MG63 (cell line): Measurements from ENCODE around the gene OR10G7. TPM values are rescaled to one million over a fixed set of nuclear protein-coding genes. Genes with fewer than 3 reads are reported as not detected.

Experiments used
- DNase-seq: peaks from one replicate; pipeline ENCODE4 v3.0.0-alpha.2; 2020
- H3K27me3 ChIP-seq: fragments of 250-450 bp; sonication (Bioruptor Pico); 2 replicates; pipeline ENCODE4 v1.5.1; 2020; ENCODE audit warnings: mild to moderate bottlenecking, moderate library complexity
- H3K36me3 ChIP-seq: fragments of 250-450 bp; sonication (Bioruptor Pico); 2 replicates; pipeline ENCODE4 v1.5.1; 2020; ENCODE audit warnings: mild to moderate bottlenecking, moderate library complexity
- H3K4me3 ChIP-seq: fragments of 250-450 bp; sonication (Bioruptor Pico); 2 replicates; pipeline ENCODE4 v1.5.1; 2020; ENCODE audit warnings: mild to moderate bottlenecking, moderate library complexity
- H3K9me3 ChIP-seq: fragments of 250-450 bp; sonication (Bioruptor Pico); 2 replicates; pipeline ENCODE4 v1.5.1; 2020; ENCODE audit warnings: mild to moderate bottlenecking, moderate library complexity
- total RNA-seq: library from RNA; depleted of rRNA; stranded (reverse); fragments of >200 nt; shearing (Covaris generic); gene quantifications from 2 replicates; pipeline ENCODE4 v1.2.3, GENCODE V29; 2014; ENCODE audit warnings: low replicate concordance; rRNA removed

OR10G7 gene, protein sequence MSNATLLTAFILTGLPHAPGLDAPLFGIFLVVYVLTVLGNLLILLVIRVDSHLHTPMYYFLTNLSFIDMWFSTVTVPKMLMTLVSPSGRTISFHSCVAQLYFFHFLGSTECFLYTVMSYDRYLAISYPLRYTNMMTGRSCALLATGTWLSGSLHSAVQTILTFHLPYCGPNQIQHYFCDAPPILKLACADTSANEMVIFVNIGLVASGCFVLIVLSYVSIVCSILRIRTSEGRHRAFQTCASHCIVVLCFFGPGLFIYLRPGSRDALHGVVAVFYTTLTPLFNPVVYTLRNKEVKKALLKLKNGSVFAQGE
- total RNA-seq = not detected in 2 replicates

DNA sequence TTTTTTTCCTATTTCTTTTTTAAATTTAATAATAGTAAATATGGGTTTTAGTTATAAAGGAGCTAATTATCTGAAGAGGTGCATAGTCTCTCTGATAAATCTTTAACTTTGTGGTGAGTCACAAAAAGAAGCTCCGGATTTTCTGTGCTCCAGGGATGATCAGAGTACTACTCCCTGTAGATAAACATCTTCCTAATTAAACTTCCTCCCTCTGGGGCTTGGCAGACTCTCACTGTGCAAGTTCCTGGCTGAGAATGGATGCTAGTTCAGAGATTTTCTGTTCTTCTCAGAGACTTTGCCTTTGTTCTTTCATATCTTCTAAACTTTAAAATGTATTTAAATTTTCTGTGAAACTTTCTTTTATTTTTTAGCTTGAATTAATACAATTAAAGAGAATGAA is at the start of gene OR10G7:
Gene OR10G7 (minus strand): TSS at position 72 of the 400 bp plus-strand sequence. CDS start 2,324 bp downstream, outside the sequence.
- DNase-seq = no peak

DNA sequence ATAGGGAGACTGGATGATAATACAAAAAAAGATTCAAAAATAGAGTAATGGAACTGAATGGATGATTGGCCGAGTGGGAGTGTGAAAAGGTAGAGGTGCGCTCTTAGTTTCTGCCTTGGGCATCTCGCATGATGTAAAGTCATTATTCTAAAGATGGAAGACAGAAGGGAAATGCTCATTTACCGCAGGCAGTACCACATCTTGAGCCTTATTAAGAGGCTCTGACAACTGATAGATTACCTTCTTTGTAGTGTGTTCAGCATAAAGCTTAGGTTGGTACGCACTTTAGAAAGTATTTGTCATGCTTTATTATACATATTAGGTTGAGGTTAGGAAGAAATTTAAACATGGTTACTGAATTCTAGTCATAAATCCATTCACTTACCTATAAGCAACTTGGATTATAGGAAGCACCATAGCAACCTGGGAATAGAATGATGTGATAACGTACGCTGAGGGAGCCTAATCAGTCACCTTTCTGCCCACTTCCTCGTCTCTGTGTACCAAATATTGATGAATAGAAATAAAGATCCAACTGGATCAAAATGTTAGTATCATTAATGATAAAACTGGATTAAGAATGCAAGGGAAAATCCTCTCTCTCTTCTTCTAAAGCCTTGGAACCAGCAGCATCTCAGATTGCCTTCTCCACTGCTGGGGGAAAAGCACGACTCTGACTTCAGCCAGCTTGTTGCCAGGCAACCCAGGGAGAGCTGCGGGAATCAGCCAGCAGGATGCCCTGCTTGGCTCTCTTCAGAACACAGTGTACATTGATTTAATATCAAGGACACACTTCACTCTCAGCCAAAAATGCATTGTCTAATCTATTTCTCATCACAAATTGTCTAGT is 45.1 kb upstream of the OR10G7 start:
- Histone ChIP-seq H3K4me3 (no peak overlapping the region), H3K9me3 (no peaks in the 10 kb centered on the region), H3K36me3 (no peaks in the 10 kb centered on the region), H3K27me3 (peaks cover 3% of the 10 kb centered on the region; the same call in 1 of the 2 replicates)
- peak; percentile 17 for DNase-seq

More for the DNA sequence above, at the start of gene OR10G7:
- Histone ChIP-seq H3K9me3 (no peaks in the 10 kb centered on the region), H3K4me3 (no peak within 1 kb of the TSS), H3K27me3 (peaks cover 2% of the 10 kb centered on the region; the same call in 1 of the 2 replicates), H3K36me3 (no peaks in the 10 kb centered on the region)

DNA sequence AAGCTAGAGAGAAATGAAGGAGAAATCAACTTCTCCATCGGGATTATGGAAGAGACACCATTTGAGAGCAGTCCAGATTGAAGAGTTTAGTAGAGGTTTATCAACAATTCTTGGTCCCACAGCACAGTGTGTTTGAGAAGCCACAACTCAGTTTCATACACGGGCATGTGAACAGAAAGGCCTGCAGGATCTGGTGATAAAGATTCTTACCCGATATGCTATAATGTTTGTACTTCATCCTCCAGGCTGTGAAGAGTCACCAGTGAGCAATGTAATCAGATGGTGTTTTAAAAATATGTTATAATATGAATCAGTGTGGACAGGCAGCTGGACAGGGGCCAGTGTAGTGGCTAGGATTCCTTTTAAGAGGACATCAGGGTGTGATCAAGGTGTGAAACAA is 44.5 kb upstream of the OR10G7 start:
- no peaks in the 10 kb centered on the region for H3K36me3 ChIP-seq
- H3K27me3 ChIP-seq = peaks cover 3% of the 10 kb centered on the region; the same call in 1 of the 2 replicates
- no peak overlapping the region for H3K4me3 ChIP-seq
- peak; percentile 16 for DNase-seq
- H3K9me3 ChIP-seq = no peaks in the 10 kb centered on the region

DNA sequence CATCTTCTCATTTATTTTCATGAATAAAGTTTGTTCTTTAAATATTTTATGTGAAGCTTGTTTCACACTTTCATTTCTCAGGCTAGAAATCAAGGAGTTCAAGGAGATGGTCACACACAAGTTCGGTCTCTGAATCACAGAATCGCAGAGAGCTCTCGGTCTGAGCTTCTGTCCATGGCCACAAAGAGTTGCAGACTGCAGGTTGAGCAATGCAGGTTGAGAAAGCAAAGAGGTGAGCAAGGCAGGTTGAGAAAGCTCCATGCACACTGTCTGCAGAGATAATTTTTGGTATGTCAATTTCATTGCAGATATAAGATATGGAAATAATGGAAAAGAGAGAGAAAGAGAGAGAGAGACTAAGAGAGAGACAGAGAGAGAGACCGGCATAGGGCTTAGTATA is 41.2 kb upstream of the OR10G7 start:
- no peaks in the 10 kb centered on the region; the same call in 1 of the 2 replicates for H3K27me3 ChIP-seq
- no peaks in the 10 kb centered on the region for H3K36me3 ChIP-seq
- H3K4me3 ChIP-seq = no peak overlapping the region
- no peaks in the 10 kb centered on the region for H3K9me3 ChIP-seq
- DNase-seq = no peak

DNA sequence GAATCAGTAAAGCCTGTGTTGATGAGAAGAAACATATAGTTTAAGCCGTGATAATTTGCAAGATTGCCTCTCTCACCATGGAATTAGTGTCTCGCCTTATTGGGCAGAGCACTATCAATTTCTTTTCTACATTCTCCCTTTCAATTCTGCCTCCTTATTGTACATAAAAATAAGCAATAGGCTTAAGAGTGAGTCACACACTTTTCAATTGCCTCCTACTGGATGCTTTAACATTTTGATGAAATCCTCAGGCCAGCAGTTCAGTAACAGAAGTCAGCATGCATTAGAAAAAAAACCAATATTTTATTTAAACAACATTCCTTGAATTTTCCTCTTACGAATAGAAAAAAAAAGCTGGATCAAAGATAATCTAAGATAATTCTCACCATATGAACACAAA is 40.4 kb upstream of the OR10G7 start:
- Histone ChIP-seq H3K4me3 (no peak overlapping the region), H3K36me3 (no peaks in the 10 kb centered on the region), H3K27me3 (no peaks in the 10 kb centered on the region; the same call in 1 of the 2 replicates), H3K9me3 (no peaks in the 10 kb centered on the region)
- no peak for DNase-seq

DNA sequence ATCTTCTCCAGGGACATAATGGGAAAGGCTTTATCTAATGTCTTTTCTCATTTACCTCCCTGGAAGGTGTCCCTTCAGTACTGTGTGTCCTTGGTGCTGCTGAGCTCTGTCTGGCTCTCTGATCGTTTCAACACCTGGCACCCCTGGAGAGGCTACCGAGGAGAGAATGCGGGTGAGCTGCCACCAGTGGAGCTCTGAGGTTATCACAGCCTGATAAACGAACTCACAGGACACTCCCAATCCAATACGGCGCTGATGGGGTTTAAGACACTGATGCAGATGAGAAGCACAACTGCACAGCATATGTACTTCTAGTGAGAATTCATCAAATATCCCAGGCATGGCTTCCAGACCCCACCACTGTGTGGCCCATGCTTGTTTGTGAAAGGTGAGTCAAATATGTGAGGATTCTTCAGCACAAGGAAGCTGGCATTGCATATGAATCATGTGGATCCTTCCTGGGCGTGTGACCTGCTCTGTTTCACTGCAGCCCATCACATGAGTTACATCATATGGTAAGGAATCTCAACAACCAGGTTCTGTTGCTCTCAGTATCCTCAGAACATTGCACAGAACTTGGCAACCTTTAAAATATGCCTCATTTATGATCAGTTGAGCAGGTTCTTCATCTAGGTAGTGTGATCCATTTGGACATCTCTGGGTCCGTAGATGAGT is 39.3 kb upstream of the OR10G7 start:
- H3K4me3 ChIP-seq = no peak overlapping the region
- no peaks in the 10 kb centered on the region for H3K9me3 ChIP-seq
- no peaks in the 10 kb centered on the region for H3K36me3 ChIP-seq
- DNase-seq = no peak
- no peaks in the 10 kb centered on the region; the same call in 1 of the 2 replicates for H3K27me3 ChIP-seq

DNA sequence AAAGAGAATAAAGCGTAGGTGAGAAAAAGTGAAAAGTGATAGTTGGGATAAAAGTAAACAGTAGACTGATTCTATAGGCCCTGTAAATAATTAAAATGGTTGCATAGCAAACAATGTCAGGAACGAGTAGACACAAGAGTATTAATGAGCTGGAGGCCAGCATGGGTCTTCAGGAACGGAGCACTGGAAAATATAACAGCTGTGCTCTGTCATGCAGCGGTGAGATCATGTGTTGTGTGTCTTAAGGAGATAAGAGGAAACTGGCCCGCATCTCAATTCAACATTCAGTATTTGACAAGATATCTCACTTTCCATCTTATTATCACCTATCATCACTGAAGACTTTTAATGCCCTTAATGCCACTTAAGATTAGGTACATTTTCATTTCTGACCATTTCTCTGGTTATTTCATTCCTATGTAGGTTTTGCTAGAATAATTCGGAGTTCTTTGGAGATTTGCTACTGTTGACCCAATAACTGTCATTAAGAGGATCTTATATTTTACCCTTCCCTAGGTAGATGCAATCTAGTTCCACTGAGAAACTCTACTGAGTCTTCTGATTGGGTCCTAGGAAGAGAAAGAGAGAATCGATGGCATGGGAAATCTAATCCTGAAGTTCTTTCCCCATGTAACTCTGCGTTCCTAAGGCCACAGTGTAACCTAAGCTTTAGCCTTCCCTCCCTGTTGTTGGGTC is 38.7 kb upstream of the OR10G7 start:
- Histone ChIP-seq H3K9me3 (no peaks in the 10 kb centered on the region), H3K27me3 (no peaks in the 10 kb centered on the region; the same call in 1 of the 2 replicates), H3K36me3 (no peaks in the 10 kb centered on the region), H3K4me3 (no peak overlapping the region)
- DNase-seq = no peak

DNA sequence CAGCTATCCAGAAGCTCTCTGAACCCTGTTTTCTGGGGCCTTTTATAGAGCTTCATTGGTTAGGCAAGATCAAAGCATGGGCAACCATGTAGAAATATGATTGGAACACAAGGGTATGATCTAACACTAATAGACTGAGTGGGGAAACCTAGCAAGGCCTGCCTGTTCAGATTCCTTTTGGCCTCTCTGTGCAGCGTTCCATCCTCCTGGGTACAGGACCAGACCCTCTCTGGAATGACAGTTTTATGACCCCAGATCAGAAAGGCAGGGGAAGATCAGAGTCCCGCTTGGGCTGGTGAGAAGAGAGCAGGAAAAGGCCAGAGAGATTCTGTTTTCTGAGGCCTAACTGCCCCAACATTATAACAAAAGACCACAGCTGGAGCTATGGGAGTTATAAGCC is 37.5 kb upstream of the OR10G7 start:
- no peaks in the 10 kb centered on the region; the same call in 1 of the 2 replicates for H3K27me3 ChIP-seq
- no peaks in the 10 kb centered on the region for H3K36me3 ChIP-seq
- H3K4me3 ChIP-seq = no peak overlapping the region
- H3K9me3 ChIP-seq = no peaks in the 10 kb centered on the region
- DNase-seq = no peak

DNA sequence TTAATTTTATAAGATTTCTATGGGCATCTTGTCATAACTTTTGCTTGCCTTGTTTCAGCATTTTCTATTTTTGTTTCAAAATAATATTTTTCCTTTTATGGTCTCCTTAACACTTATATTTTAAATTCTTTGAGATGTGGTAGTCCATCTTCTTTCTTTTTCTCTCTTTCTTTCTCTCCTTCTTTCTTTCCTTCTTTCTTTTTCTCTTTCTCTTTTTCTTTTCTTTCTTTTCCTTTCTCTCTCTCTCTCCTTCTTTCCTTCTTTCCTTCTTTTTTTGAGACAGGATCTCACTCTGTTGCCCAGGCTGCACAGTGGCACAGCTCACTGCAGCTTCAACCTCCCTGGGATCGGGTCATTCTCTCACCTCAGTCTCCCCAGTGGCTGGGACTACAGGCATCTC is 36.1 kb upstream of the OR10G7 start:
- no peaks in the 10 kb centered on the region for H3K36me3 ChIP-seq
- DNase-seq = no peak
- no peaks in the 10 kb centered on the region for H3K9me3 ChIP-seq
- no peaks in the 10 kb centered on the region for H3K27me3 ChIP-seq
- H3K4me3 ChIP-seq = no peak overlapping the region

DNA sequence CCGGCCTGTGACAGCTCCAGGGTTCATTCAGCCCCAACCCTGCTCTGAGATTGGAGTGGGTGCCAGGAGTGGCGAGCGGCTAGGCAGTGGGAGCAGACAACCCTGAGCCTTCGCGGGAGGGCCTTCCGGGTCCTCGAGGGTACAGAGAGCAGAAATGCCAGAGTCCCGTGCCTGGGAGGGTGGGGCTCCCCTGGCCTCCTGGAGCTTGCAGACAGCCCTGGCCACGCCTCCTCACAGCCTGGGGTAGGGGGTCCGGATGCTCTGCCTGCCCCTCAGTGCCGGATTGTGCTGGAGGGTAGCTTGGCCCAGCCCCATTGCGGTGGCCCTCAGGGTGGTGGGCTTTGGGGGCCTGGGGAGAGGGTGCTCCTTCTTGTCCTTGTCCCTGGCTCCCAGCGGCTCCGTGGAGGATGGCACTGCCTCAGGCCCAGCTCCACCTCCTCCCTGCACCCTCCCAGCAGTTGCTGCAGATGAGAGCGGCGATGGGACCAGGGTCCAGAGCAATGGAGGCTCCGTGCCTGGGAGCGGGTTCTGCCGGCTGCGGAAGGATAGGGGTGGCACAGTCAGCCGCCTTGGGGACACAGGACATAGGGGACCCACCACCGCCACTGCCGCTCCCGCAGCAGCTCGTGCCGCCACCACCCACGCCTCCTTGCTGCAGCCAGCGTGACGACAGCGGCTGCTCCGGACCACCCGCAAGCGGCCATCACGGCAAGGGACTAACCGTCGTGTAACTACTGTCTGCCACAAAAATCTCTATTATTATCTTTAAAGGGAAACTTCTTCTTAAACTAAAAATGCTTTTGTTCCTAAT is 34.9 kb upstream of the OR10G7 start:
- H3K9me3 ChIP-seq = no peaks in the 10 kb centered on the region
- no peak for DNase-seq
- H3K36me3 ChIP-seq = no peaks in the 10 kb centered on the region
- H3K4me3 ChIP-seq = peak overlapping the region; percentile 25; the same call in 1 of the 2 replicates
- no peaks in the 10 kb centered on the region for H3K27me3 ChIP-seq

DNA sequence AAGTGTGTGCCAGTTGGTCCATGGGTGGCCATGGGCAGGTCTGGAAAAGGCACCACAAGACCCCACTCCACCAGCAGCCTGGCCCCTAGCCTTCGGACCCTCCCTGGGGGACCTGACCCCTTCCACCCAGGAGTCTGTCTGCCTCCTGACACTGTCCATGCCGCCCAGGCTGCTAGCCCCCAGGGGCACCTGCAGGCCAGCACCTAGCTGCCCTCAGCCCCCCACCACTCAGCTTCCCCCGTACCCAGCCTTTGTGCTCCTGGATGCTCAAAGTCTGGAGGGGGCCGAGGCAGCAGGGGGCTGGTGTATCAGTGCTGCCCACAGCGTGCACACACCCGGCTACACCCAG is 34.3 kb upstream of the OR10G7 start:
- Histone ChIP-seq H3K9me3 (no peaks in the 10 kb centered on the region), H3K27me3 (no peaks in the 10 kb centered on the region), H3K36me3 (no peaks in the 10 kb centered on the region), H3K4me3 (no peak overlapping the region)
- no peak for DNase-seq

DNA sequence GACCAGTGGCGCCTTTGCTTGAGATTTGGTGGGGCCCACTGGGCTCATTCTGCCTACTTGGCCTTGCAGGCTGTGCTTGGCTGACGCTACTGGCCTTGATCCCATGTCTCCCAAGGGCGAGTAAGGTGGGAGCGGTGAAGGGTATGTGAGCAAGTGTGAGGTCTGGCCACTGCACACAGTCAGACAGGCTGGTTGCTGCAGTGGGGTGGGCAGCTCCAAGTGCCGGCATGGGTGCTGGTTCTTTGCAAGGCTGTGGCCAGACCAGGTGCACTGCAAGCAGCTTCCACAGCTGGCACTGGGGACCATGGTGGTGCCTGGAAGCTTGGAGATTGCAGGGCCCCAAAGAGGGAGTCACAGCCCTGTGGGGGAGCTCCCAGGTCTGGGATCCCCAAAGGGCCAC is 33.4 kb upstream of the OR10G7 start:
- Histone ChIP-seq H3K9me3 (no peaks in the 10 kb centered on the region), H3K36me3 (no peaks in the 10 kb centered on the region), H3K27me3 (no peaks in the 10 kb centered on the region), H3K4me3 (no peak overlapping the region)
- DNase-seq = no peak

DNA sequence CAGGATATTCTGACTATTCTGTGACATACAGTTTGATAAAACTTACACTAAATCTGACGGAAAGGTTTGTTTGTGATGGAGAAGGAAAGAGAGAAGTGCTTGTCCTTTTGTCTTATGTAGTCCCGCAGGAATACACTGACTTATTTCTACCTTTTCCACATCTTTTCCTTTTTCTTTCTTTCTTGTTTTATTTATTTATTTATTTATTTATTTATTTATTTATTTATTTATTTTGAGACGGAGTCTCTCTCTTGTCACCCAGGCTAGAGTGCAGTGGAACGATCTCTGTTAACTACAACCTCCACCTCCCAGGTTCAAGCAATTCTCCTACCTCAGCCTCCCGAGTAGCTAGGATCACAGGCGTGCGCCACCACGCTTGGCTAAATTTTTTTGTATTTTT is 31.0 kb upstream of the OR10G7 start:
- H3K9me3 ChIP-seq = no peaks in the 10 kb centered on the region
- DNase-seq = no peak
- H3K36me3 ChIP-seq = no peaks in the 10 kb centered on the region
- peaks cover 9% of the 10 kb centered on the region; the same call in 1 of the 2 replicates for H3K27me3 ChIP-seq
- H3K4me3 ChIP-seq = no peak overlapping the region

DNA sequence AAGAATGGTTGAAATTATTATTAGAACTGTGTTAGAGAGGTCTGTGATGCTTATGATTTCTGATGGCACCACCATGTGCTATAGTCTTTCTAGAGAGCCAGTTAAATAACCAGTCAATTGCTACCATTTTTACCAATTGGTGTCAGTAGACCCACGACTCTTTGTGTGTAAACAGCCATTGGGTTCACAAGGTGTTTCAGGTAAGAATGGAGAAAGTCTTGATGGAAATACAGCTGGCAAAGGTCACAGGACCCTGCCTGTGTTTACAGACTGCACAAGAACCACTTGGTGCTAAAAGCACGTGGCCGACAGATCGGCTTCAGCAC is 30.5 kb upstream of the OR10G7 start:
- no peak overlapping the region for H3K4me3 ChIP-seq
- H3K36me3 ChIP-seq = no peaks in the 10 kb centered on the region
- H3K9me3 ChIP-seq = no peaks in the 10 kb centered on the region
- no peak for DNase-seq
- H3K27me3 ChIP-seq = peaks cover 14% of the 10 kb centered on the region; the same call in 1 of the 2 replicates

DNA sequence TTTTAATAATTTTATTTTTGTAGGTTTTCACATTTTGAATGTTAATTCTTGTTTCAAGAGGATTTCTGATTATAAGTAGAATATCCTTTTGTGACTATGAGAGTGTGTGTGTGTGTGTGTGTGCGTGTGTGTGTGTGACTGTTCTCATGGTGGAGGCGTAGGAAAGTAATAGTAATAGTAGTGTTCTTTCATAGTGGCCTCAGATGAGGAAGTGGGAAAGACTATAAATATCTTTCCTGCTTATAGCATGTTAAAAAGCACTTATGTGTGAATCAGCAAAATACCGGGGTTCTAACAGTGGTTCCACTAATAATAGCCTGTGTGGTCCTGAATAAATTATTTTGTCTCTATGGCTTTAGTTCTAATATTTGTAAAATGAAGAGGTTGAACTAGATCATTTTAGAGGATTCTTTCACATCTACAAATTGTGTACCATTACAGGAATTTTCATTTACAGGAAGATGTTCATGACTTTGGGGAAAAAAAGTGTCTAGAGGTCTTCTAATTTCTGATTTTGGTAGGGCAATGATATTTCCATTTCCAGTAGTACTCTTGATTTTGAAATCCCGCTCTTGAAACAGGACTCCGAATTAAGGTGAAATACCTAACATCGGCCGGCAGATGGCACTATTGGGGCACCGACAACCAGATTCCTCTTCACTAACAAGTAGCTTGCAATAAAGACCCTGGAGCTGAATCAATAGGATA is 29.9 kb upstream of the OR10G7 start:
- Histone ChIP-seq H3K4me3 (no peak overlapping the region), H3K36me3 (no peaks in the 10 kb centered on the region), H3K9me3 (no peaks in the 10 kb centered on the region), H3K27me3 (peaks cover 14% of the 10 kb centered on the region; the same call in 1 of the 2 replicates)
- DNase-seq = peak; percentile 49
